Embryonic facial prominence (tissue), 1 donor: ENCODE results near the gene SVBP.

Source experiments
- DNase-seq: peaks from one replicate; pipeline ENCODE4 v3.0.0-alpha.2; 2016; ENCODE audit errors: extremely low spot score

SVBP gene

GRCh38 chr1:42765269-42765668 lies 51.9 kb downstream of the SVBP start:
- no peak for DNase-seq

- DNase-seq: no peak
Measured at GRCh38 chr1:42762269-42762668, 54.9 kb downstream of the SVBP start.

GRCh38 chr1:42761567-42761966 lies 55.6 kb downstream of the SVBP start:
- no peak for DNase-seq

- DNase-seq: no peak
Measured at GRCh38 chr1:42759114-42759513, 58.1 kb downstream of the SVBP start.

GRCh38 chr1:42758641-42759040 lies 58.6 kb downstream of the SVBP start:
- no peak for DNase-seq

- DNase-seq: no peak
Measured at GRCh38 chr1:42757892-42758275, 59.3 kb downstream of the SVBP start.
